Lower leg skin (tissue), 4 donors: Measurements from ENCODE around the gene SPDYE4. TPM values are rescaled to one million over a fixed set of nuclear protein-coding genes. Genes with fewer than 3 reads are reported as not detected.

Experiments used
- DNase-seq, 2 donors: peaks; one replicate each; pipeline ENCODE4 v3.0.0-alpha.2; 2019; ENCODE audit warnings: low spot score in 2 of 2
- H3K4me3 ChIP-seq: fragments of 200-600 bp; sonication (generic); 2 replicates; pipeline ENCODE4 v1.5.1; 2017; ENCODE audit warnings: mild to moderate bottlenecking, low read depth; ENCODE audit not compliant: poor library complexity, severe bottlenecking
- POLR2A ChIP-seq, 2 donors: fragments of 450-650 bp; IDR thresholded peaks; one replicate each; pipeline ENCODE4 v1.6.1; 2016 to 2017; ENCODE audit warnings: antibody characterized with exemption in 2 of 2, mild to moderate bottlenecking in 1 of 2, moderate library complexity in 1 of 2
- WGBS, 2 donors: methylation state at CpG; one replicate each; pipeline ENCODE4 v1.1.5; 2018; 5-methylcytosine and 5-hydroxymethylcytosine counted together
- intact Hi-C: fragments of 100-400 bp; cut with DNase I; formaldehyde crosslinking; loops from one replicate; pipeline ENCODE4 v1.15.0; 2023; ENCODE audit warnings: low total_unique reads
- total RNA-seq, 4 donors: library from RNA; depleted of rRNA; stranded (reverse); fragments of >200 nt; gene quantifications; one replicate each; pipeline ENCODE4 v1.1.0, GENCODE V29; 2016
- TF ChIP-seq, protein P1 (sequence below), 3 donors: fragments of 450-650 bp; IDR thresholded peaks; one replicate each; pipeline ENCODE4 v1.5.1; 2016; ENCODE audit warnings: antibody characterized with exemption in 3 of 3, mild to moderate bottlenecking in 3 of 3, moderate library complexity in 2 of 3

SPDYE4 gene
- total RNA-seq, 4 donors from 2014 or later, result not detected

- intact Hi-C loops, result no loop called here
- no peak overlapping the region for H3K4me3 ChIP-seq
- no peak for DNase-seq
- TF ChIP-seq POLR2A (IDR thresholded peaks at IDR 0.05), result no peak
- TF ChIP-seq, protein P1, sequence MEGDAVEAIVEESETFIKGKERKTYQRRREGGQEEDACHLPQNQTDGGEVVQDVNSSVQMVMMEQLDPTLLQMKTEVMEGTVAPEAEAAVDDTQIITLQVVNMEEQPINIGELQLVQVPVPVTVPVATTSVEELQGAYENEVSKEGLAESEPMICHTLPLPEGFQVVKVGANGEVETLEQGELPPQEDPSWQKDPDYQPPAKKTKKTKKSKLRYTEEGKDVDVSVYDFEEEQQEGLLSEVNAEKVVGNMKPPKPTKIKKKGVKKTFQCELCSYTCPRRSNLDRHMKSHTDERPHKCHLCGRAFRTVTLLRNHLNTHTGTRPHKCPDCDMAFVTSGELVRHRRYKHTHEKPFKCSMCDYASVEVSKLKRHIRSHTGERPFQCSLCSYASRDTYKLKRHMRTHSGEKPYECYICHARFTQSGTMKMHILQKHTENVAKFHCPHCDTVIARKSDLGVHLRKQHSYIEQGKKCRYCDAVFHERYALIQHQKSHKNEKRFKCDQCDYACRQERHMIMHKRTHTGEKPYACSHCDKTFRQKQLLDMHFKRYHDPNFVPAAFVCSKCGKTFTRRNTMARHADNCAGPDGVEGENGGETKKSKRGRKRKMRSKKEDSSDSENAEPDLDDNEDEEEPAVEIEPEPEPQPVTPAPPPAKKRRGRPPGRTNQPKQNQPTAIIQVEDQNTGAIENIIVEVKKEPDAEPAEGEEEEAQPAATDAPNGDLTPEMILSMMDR (IDR thresholded peaks at IDR 0.05), result no peak
- 72 to 73% methylated on average over 1 of the region's 1 CpG for WGBS, 2 donors
These were observed 18.5 kb upstream of the SPDYE4 start for GRCh38 chr17:8776881-8777280.

DNA sequence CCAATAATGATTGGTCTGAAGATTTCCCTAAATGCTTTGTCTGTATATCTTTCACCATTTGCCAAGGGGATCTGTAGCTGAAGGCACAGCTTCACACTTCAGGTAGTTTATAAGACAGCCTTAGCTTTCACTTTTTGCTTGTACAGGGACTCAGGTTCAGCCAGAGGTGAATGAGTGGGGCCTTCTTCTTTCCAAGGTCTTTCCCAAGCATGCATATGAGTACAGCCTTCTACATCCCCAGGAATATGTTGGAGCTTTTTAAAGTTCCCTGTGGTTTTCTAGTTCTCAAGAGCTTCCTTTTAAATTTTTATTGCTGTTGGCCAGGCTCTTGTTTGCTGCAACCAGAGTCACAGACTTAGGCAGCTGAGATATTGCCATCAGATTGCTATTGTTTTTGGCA is 17.9 kb upstream of the SPDYE4 start:
- no peak for TF ChIP-seq POLR2A (IDR thresholded peaks at IDR 0.05)
- TF ChIP-seq, protein P1 (IDR thresholded peaks at IDR 0.05), result no peak
- intact Hi-C loops, result no loop called here
- no peak overlapping the region for H3K4me3 ChIP-seq
- DNase-seq, result no peak

GRCh38 chr17:8766731-8767130 is 8.4 kb upstream of the SPDYE4 start:
- WGBS, 2 donors, result 88 to 90% methylated on average over 2 of the region's 2 CpGs
- DNase-seq, result no peak
- intact Hi-C loops, result no loop called here
- TF ChIP-seq, protein P1 (IDR thresholded peaks at IDR 0.05), result no peak
- H3K4me3 ChIP-seq, result no peak overlapping the region

DNA sequence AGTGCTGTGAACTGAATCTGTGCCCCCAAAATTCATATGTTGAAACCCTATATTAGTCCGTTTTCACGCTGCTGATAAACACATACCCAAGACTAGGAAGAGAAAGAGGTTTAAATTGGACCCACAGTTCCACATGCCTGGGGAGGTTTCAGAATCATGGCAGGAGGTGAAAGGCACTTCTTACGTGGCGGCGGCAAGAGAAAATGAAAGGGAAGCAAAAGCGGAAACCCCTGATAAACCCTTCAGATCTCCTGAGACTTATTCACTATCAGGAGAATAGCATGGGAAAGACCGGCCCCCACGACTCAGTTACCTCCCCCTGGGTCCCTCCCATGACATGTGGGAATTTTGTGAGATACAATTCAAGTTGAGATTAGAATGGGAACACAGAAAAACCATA is 3.7 kb upstream of the SPDYE4 start:
- TF ChIP-seq, protein P1 (IDR thresholded peaks at IDR 0.05), result no peak
- no peak for TF ChIP-seq POLR2A (IDR thresholded peaks at IDR 0.05)
- intact Hi-C loops, result no loop called here
- no peak overlapping the region for H3K4me3 ChIP-seq
- 88 to 91% methylated on average over 8 of the region's 8 CpGs for WGBS, 2 donors
- DNase-seq, result no peak

DNA sequence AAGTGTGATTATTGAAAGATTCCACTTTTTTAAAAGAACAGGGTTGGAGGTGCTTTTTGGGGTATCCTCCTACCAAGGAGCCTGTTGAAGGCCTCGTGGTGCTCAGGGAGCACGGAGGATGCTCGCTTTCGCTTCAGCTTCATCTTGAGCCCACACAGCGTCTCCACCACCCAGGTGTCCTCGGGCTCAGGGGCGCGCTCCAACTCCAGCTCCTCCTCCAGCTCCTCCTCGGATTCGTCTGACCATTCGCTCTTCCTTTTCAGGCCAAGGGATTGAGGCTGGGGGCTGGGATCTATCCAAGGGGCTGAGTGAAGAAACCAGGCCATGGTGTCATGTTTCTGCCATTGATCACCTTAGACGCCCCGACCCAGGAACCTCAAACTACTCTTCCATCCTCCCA is 1.2 kb downstream of the SPDYE4 start:
- intact Hi-C loops, result no loop called here
- DNase-seq, result no peak

More for the DNA sequence above, 1.2 kb downstream of the SPDYE4 start:
- H3K4me3 ChIP-seq, result no peak overlapping the region
- 85 to 88% methylated on average over 13 of the region's 13 CpGs for WGBS, 2 donors
- TF ChIP-seq, protein P1 (IDR thresholded peaks at IDR 0.05), result no peak
- TF ChIP-seq POLR2A (IDR thresholded peaks at IDR 0.05), result no peak
